GM12801 (cell line): Measurements from ENCODE around the gene PHLDB2.

ENCODE experiments used
- CTCF ChIP-seq: IDR thresholded peaks from one replicate; pipeline ENCODE4 v1.5.1; 2011; ENCODE audit warnings: control low read depth; ENCODE audit not compliant: insufficient read length; ENCODE audit errors: extremely low read depth

Gene PHLDB2

GRCh38 chr3:111971533-111972130 is 112.6 kb downstream of the PHLDB2 start:
- TF ChIP-seq CTCF = no peak

GRCh38 chr3:111972891-111973290 is 113.8 kb downstream of the PHLDB2 start:
- TF ChIP-seq CTCF = no peak

- TF ChIP-seq CTCF = no peak
Observed at GRCh38 chr3:111975131-111975530, 116.1 kb downstream of the PHLDB2 start.

- TF ChIP-seq CTCF = no peak
Observed at GRCh38 chr3:111976254-111976653, 117.2 kb downstream of the PHLDB2 start.

GRCh38 chr3:111978583-111979433 is 119.7 kb downstream of the PHLDB2 start, which contains the start of gene ABHD10:
Gene ABHD10, plus strand, starts transcription at chr3:111979026. Its CDS starts 36 bp downstream, at chr3:111979062.
- TF ChIP-seq CTCF = no peak

- no peak for TF ChIP-seq CTCF
Observed at GRCh38 chr3:111979434-111980038, 120.5 kb downstream of the PHLDB2 start.

- no peak for TF ChIP-seq CTCF
Observed at GRCh38 chr3:111980716-111981456, 121.8 kb downstream of the PHLDB2 start.
